SU-DHL-6 (cell line): ENCODE results near the gene GATA3.

Source experiments
- CTCF ChIP-seq: fragments of 200-600 bp; sonication (generic); IDR thresholded peaks from one replicate; pipeline ENCODE4 v1.5.1; 2017; ENCODE audit warnings: antibody characterized with exemption, mild to moderate bottlenecking, low read length, moderate library complexity; ENCODE audit not compliant: insufficient read depth, poor library complexity, severe bottlenecking
- EZH2phosphoT487 ChIP-seq: fragments of 200-600 bp; sonication (generic), shearing (Covaris generic); conservative IDR thresholded peaks from 2 replicates; pipeline ENCODE4 v1.6.1; 2018; ENCODE audit warnings: mild to moderate bottlenecking, antibody characterized with exemption, low read length, moderate library complexity, mixed read lengths

GRCh38 chr10:8023321-8023720 is 31.2 kb upstream of the GATA3 start:
- TF ChIP-seq CTCF (no peak), EZH2phosphoT487 (no peak)
